Upper lobe of left lung (tissue), 4 donors: Measurements from ENCODE around the gene ASB8.

Source experiments
- POLR2A ChIP-seq, 4 donors: fragments of 450-650 bp; IDR thresholded peaks; one replicate each; pipeline ENCODE4 v1.5.1; 2016 to 2017; ENCODE audit warnings: antibody characterized with exemption in 4 of 4, mild to moderate bottlenecking in 2 of 4
- POLR2AphosphoS5 ChIP-seq, 2 donors: sonication (generic); formaldehyde crosslinking; IDR thresholded peaks; one replicate each; pipeline ENCODE4 v1.5.1; 2017; ENCODE audit warnings: antibody characterized with exemption in 2 of 2
- TF ChIP-seq, protein P1 (sequence below), 6 experiments: fragments of 450-650 bp in 4 of 6; fragments of 200-600 bp in 2 of 6; sonication (generic) in 2 of 6; IDR thresholded peaks; one replicate each; pipeline ENCODE4 v1.5.1; 2016 to 2019; ENCODE audit warnings: antibody characterized with exemption in 6 of 6

DNA sequence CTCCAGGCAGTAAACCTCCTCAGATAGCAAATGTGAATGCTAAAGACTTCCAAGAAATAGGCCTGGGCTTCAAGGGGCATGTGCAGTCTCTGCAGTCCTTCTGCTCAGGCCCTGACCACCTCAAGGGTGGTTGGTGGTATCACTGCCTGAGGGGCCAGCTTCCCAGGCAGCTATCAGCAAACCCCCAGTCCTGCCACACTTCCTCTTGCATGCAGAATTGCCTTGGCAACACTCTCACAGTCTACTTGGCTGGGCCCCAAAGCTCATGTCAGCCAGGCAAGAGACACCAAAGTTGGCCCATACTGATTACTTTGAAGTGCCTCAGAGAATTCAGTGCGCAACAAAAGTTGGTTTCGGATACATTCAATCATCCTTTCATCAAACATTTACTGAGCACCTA lies 3.5 kb upstream of the ASB8 start:
- TF ChIP-seq POLR2A (IDR thresholded peaks at IDR 0.05) (no peak), POLR2AphosphoS5 (IDR thresholded peaks at IDR 0.05) (no peak)
- TF ChIP-seq, protein P1, sequence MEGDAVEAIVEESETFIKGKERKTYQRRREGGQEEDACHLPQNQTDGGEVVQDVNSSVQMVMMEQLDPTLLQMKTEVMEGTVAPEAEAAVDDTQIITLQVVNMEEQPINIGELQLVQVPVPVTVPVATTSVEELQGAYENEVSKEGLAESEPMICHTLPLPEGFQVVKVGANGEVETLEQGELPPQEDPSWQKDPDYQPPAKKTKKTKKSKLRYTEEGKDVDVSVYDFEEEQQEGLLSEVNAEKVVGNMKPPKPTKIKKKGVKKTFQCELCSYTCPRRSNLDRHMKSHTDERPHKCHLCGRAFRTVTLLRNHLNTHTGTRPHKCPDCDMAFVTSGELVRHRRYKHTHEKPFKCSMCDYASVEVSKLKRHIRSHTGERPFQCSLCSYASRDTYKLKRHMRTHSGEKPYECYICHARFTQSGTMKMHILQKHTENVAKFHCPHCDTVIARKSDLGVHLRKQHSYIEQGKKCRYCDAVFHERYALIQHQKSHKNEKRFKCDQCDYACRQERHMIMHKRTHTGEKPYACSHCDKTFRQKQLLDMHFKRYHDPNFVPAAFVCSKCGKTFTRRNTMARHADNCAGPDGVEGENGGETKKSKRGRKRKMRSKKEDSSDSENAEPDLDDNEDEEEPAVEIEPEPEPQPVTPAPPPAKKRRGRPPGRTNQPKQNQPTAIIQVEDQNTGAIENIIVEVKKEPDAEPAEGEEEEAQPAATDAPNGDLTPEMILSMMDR (IDR thresholded peaks at IDR 0.05): no peak
